GM12864 (cell line): Measurements from ENCODE around the gene UBXN11.

ENCODE experiments used
- DNase-seq: peaks from one replicate; pipeline ENCODE4 v3.0.0-alpha.2; 2011; ENCODE audit warnings: low read depth
- H3K4me3 ChIP-seq: 2 replicates; pipeline ENCODE4 v1.5.1; 2011; ENCODE audit warnings: mild to moderate bottlenecking, low read depth, low read length, control low read depth
- CTCF ChIP-seq: IDR thresholded peaks from 2 replicates; pipeline ENCODE4 v1.5.1; 2011; ENCODE audit warnings: low read depth, mild to moderate bottlenecking, moderate library complexity, low read length, control low read depth, inconsistent platforms; ENCODE audit errors: missing control alignments

Gene UBXN11

GRCh38 chr1:26279456-26280332 lies 26.7 kb downstream of the UBXN11 start, which contains the start of gene SH3BGRL3:
TSS of gene SH3BGRL3 (plus strand) at chr1:26280086. CDS start at chr1:26280156, 70 bp downstream.
- peak within 1 kb of the TSS; percentile 83 for H3K4me3 ChIP-seq
- TF ChIP-seq CTCF: peak; percentile 41
- no peak for DNase-seq

- peak overlapping the region; percentile 83 for H3K4me3 ChIP-seq
- TF ChIP-seq CTCF: no peak
- DNase-seq: no peak
These were observed 27.5 kb downstream of the UBXN11 start for GRCh38 chr1:26278724-26279455.

GRCh38 chr1:26278303-26278702 lies 28.1 kb downstream of the UBXN11 start:
- TF ChIP-seq CTCF: no peak
- no peak for DNase-seq
- H3K4me3 ChIP-seq: no peak overlapping the region

- no peak for TF ChIP-seq CTCF
- no peak for DNase-seq
- H3K4me3 ChIP-seq: no peak overlapping the region
These were observed 28.7 kb downstream of the UBXN11 start for GRCh38 chr1:26277719-26278118.

GRCh38 chr1:26277261-26277661 lies 29.2 kb downstream of the UBXN11 start:
- no peak for DNase-seq
- H3K4me3 ChIP-seq: no peak overlapping the region
- no peak for TF ChIP-seq CTCF

GRCh38 chr1:26276432-26276838 lies 30.0 kb downstream of the UBXN11 start:
- DNase-seq: no peak
- no peak overlapping the region for H3K4me3 ChIP-seq
- TF ChIP-seq CTCF: no peak
